ENCODE data around the gene ARHGEF11.

ARHGEF11 gene

DNA sequence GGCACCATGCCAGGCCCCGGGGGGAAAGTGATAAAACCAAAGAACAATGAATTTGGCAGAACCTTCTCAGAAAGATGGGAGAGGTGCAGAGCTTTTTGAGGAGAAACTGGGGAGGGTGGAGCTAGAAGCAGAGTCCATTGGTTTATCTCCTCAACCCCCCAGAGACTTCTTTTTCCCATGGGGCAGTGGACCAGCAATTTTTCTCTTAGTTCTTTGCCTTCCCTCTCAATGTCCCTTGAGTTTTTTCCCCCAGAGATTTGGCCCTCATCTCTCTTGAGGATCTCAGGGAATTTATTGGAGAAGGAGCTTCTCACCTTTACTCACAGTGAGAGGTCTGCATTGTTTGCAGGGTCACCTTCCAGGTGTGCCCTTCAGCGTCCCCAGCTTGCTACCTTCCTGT is 5.3 kb upstream of the ARHGEF11 start:
- no peak for DNase-seq

DNA sequence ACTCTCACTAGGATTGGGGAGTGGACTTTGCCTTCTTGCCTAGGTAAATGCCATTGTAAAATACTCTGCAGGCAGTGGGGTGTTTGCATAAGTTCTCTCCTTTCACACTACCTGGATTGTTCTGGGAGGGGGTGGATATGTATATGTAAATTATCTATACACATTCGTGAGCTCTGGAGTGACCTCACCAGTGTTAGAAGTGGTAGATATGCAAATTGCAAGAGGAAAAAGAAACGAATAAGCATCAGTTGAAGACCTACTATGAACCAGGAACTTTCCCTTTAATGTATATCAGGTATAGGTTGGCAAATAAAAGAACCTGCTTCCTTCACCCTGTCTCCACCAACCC is 1.5 kb upstream of the ARHGEF11 start:
- no peak for DNase-seq

DNA sequence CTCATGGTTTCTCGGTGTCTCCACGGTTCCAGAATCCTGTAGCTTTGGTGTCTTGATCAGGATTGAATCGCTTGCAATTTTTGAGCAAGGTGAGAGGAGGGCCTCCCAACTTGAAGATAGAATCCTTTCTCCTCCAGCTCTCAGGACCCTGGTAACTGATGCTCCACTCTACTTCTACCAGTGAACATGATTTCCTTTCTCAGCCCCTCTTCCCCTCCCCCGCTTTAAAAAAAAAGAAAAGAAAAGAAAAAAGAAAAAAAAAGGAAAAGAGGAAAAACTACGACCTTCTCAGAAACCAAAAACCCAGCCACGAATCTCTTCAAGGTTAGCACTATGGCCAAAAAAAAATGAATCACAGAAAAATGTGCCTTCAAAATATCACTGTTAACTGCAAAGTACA is 1.2 kb downstream of the ARHGEF11 start:
- DNase-seq, result no peak

DNA sequence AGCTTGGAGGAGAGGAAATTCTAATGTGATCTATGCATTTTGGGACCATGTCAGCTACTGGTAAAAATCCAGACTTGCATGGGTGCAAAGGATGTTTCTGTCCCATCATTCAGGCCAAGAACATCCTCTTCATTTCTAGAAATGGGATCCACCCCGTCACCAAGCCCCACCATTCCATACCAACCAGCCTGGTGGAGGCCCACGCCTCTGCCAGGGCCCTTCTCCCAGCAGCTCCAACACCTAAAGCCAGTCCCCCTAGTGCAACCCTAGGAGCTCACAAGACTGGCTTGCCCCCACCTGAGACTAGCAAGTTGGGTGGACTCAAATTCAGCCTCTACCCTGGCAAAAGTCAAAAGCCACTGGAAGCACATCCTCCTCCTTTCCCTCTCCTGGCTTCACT is 1.9 kb downstream of the ARHGEF11 start:
- no peak for DNase-seq

DNA sequence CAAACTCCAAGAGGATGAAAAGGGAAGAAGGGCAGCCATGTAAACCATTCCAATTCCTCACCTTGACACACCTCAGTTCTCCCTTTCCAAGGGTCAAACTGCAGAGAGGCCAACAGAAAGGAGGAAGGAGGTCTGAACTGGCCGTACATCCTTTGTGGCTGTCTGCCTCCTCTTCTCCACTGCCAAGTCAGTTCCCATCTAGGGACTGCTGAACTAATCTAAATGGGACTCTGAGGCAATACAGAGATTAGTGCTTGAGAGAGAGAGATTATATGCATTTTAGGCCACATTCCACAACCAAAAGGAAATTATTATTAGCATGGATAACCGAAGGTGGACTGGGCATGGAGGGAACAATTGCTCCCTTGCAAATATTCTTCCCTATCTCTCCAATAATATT is 2.7 kb downstream of the ARHGEF11 start:
- no peak for DNase-seq

DNA sequence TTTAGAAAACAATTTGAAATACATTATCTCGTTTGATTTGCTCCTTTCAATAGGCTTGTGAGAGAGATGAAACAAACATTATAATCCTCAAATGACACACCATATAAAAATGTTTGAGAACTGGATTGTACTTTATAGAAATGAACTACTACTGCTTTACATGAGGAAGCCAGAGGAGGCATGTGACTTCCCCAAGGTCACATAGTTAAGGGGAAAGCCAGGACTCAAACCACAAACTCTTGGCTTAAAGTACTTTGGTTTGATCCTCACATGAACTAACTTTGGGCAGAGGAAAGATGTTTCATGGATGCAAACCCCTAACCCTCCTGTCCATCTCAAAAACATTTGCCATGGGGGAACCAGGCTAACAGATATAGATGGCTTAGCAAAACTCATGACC is 4.7 kb downstream of the ARHGEF11 start:
- DNase-seq, result no peak

DNA sequence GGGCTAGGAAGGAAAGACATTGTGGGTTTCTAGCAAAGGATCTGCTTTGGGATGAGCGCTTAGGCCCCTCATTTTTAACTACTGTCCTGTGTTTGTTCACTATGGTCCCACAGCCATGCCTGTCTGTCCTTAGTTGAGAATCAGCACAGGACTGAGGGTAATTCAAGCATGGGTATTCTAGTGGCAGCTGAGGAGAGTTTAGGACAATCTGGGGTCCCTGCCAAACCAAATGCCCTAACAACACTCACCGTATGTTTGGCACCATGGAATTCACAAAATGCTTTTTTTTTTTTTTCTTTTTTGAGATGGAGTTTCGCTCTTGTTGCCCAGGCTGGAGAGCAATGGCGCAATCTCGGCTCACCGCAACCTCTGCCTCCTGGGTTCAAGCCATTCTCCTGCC is 10.4 kb downstream of the ARHGEF11 start:
- DNase-seq, result no peak

DNA sequence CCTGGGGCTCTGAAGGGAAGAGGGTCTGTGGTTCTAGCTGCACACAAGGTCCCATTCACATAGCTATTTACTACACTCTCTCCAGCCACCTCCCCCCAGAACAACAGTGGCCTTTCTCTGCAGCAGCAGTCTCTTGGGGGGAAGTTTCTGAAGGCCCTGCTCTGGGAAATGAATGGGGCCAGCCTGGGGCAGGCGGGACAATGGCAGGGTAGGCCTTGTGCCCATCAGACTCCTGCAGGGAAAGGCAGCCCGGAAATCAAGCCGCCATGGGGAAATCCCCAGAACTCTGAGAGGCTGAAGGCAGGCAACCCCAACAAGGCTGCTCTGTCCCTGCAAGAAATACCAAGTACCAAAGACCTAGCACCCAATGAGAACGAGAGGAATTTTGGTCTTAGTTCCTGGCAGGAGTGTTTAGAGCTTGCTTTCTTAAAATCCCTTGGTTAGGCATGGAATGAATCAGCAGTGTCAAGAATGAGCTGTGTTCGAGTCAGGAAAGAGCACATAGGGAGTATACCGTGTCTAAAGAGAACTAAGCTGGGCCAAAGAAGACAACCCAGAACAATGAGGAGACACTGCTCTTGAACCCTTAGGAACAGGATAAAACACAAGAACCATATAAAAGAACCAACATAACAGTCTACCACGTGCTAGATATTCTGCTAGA is 11.3 kb downstream of the ARHGEF11 start:
- DNase-seq, result no peak

DNA sequence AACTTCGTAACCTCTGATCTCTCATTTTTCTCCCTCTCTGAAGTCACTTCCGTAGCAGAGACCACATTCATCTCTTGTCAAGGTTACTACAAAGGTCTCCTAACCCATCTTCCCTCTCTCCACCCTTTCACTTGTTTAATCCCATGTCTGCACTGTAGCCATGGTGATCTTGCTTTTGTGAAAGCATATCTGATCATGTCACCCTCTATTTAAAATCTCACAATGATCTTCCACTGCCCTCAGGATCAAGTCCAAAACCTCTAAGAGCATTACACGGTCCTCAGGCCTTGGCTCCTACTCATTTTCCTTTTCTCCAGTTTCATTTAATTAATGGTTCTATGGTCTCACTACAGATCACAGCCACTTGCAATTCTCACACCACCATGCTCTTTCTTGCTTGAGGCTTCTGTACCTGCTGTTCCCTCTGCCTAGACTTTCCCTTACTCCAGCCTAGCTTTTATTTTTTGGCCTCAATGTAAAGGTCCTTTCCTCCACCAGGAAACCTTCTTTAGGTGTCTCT is 12.1 kb downstream of the ARHGEF11 start:
- DNase-seq, result no peak

DNA sequence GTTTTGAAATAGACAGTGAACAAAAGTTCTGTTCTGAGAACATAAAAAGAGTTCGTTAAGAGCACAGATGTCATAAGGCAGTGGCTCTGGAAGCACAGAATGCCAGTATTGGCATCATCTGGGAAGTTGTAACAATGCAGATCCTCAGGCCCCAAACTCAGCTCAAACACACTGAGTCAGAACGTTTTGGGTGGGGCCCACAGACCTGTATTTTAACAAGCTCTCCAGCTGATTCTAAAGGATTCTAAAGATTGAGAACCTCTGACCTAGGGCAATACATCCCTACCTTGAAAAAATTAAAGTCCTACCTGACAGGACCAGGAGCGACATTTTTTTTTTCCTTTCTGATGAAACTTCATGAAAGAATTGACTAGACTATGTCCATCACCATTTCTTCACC is 13.2 kb downstream of the ARHGEF11 start:
- DNase-seq, result no peak

DNA sequence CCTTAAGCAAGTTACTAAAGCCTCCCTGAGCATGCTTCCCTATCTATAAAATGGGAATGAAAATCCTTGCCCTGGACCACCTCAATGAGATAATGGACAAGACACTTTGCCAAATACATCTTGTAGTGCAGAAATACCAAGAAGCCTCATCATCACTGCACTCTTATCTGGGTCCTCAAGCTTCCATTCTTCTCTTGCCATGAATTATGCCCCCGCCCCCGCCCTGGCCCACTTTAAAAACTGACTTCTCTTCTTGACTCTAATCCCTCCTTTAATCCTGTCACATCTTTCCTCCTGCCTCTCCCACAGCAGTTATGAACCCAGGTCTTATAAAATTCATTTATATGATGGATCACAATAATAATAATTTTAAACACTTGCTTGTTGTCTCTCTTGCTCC is 14.8 kb downstream of the ARHGEF11 start:
- no peak for DNase-seq

DNA sequence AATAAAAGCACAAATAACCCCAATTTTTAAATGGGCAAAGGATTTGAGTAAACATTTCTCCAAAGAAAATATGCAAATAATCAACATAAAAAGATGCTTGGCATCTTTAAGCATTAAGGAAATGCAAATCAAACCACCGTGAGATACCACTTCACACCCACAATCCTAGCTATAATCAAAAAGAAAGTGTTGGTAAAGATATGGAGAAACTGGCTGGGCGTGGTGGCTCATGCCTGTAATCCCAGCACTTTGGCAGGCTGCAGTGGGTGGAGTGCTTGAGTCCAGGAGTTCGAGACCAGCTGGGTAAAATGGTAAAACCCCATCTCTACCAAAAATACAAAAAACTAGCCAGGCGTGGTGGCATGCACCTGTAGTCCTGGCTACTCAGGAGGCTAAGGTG is 16.9 kb downstream of the ARHGEF11 start:
- no peak for DNase-seq

DNA sequence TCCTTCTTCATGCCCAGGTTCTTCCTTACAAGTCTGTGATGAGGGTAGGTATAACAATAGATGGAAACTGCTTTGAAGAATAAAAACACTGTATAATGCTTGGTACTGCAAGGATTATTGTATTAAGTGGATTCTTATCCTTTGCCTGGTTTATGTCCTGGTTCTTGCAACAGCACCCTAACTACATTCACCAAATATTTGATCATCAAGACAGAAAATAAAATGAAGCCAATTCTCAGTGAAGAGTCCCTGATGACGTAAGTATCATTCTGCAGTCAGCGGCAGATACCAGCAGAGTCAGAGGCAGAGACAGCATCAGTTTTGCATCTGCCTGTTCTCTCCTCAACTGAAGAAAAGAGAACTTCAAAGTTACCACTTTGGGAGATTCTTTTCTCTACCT is 19.7 kb downstream of the ARHGEF11 start:
- DNase-seq, result no peak

DNA sequence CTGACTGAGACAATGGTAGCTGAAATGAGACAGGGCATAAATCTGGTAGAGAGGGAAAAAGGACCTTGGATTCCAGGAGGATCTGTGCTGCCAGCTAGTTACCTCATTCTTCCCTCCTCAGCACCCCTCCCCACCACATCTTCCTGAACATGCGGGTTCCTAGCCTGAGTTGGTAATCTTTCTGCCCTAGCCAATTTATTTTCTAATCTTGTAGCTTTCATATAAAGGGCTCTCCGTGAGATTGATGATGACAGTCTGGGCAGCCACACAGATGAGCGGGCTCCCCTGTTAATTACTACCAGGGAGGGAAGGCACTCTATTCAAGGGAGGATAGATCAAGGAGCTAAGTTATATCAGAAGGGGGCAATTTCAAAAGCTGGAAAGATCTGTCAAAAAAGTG is 20.2 kb downstream of the ARHGEF11 start:
- no peak for DNase-seq

DNA sequence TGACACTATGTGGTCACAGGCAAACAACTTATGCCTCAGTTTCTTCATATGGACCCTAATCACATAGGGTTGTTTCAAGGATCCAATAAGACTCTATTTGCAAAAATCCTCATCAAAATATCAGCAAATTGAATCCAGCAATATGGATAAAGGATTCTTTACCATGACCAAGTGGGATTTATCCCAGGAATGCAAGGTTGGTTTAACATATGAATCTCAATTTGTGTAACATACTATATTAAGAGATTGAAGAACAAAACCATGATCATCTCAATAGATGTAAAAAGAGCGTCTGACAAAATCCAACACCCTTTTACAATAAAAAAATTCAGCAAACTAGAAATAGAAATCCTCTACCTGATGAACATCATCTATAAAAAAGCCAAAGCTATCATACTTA is 23.9 kb downstream of the ARHGEF11 start:
- DNase-seq, result no peak

DNA sequence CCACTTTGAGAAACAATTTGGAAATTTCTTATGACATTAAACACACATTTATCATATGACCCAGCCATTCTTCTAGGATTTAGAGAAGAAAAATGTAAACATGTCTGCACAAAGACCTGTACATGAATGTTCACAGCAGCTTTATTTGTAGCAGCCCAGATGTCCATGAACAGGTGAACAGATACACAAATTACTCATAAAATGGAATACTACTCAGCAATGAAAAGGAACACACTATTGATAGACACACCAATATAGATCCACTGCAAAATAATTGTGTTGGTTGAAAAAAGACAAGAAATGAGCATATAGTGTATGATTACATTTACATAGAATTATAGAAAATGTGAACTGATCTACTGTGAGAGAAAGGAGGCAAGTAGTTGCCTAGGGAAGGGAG is 26.1 kb downstream of the ARHGEF11 start:
- DNase-seq, result no peak

DNA sequence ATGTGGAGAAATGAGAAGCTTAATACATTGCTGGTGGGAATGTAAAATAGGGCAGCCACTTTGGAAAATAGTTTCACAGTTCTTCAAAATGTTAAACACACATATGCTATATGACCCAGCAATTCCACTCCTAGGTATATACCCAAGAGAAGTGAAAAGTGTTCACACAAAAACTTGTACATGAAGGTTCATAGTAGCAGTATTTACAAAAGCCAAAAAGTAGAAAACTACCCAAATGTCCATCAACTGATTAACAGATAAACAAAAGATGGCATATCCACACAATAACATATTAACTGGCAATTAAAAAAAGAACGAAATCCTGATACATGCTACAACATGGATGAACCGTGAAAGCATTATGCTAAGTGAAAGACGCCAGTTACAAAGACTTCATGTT is 33.7 kb downstream of the ARHGEF11 start:
- no peak for DNase-seq

DNA sequence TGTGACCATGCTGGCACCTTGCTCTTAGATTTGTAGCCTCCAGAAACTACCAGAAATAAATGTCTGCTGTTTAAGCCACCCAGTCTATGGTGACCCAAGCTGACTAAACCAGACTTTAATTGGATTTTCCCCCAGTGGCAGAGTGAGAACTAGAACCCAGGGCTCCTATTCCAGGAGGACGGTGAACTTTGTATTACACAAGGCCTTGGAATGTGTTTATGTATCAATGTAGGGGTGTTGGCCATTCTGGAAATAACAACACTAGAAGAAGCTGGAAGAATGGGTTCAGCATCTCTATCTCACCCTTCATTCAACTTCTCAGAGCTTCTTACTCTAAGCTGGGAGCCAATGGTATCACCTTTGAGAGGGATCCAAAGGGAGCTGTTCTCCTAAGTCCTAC is 37.0 kb downstream of the ARHGEF11 start:
- DNase-seq, result no peak

DNA sequence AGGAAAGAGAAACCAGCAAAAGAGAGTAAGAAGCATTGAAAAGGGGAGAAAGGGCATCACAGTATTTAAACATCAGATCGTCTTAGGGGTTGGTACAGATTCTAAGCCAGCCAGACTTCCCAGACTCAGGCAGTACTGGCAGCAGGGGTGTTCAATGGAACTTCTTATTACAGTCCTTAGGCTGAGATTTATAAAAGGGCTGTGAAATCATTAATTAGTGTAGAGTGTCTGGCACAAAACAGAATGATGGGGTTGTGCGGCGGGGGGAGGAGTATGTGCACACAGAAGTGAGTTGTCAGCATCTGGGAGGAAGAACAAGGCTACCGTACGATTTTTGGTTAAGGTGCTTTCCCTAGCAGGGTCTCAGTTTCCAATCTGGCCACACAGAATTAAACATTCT is 38.2 kb downstream of the ARHGEF11 start:
- DNase-seq, result no peak

DNA sequence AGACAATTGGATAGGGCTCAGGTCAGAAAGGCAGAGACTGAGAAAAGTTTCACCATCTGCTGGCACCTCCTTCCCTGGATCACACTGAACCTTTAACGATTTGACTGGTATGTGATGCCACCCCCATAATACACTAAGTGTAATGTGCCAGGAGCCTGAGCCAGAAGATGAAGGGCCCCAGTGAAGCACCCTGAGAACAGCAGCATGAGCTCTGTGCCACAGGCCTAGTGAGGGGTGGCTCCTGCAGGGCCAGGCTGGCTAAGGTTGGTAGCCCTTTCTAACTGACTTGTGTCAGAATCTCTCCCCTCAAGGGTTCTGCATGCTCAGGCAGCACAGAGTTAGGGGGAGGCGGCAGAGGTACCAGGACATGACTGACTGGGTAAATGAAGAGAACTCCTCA is 38.9 kb downstream of the ARHGEF11 start:
- no peak for DNase-seq

DNA sequence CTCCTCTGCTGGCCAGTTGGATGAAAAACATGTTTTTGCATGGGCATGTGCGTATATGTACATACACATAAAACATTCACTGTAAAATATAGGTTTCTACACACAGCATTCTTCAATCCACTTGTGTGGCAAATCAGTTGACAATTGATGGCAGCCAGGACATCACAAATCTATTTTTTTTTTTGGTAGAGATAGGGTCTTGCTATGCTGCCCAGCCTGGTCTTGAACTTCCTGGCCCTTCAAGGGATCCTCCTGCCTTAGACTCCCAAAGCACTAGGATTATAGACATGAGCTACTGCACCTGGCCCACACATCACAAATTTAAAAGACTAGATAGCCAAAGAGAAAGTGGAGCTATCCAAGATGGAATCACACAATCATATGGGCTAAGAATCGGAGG is 39.6 kb downstream of the ARHGEF11 start:
- DNase-seq, result no peak

DNA sequence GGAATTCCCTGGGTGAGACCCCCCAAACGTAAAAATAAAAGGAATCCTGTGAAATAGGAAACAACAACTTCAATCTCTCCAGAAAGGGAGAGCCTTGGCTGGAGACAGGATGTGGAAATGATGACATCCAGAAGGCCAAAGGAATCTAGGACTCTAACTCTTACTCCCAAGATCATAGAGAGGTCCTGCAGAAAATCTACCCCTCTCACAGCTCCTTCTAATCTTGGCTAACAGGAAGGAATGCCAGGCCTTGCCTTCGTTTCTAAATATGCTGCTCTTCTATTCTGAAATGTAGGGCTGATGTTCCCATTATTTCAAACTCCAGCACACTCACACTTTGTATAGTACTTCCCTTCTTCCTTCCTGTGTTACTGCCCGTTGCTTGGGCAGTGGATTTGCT is 40.7 kb downstream of the ARHGEF11 start:
- DNase-seq, result no peak

DNA sequence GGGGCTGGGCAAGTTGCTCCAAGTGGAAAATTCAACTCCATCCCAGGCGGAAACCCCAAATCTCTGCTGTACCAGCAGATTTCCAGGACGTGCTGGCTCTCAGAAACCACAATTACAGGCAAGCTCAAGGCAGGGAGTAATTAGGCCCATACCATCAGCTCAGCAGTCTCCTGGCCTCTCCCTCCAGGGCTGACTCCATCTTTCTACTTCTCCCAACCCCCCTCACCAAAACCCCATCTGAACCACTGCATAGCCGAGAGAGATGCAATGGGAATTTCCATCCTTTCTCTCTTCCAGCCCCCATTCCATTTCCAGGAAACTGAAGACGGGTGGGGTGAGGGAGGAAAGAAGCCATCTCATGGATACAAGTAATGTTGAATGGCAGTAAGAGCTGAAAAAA is 41.2 kb downstream of the ARHGEF11 start:
- DNase-seq, result no peak

DNA sequence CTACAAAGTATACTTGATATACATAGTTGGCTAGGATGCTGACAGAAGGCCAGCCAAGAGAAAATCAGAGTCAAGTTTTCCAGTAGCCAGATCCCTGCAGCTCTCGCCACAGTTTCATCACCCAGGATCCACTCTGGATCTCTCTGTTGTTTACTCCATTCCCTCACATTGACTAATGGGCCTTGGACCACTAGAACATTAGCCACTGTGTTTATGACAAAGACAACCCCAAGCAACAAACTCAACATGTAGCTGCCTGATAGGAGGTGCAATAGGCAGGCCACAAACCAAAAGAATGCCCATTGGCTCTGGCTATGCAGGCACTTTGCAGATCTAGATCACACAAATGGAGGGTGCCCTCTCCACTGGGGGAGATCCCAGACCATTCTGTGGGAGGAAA is 44.2 kb downstream of the ARHGEF11 start:
- no peak for DNase-seq

DNA sequence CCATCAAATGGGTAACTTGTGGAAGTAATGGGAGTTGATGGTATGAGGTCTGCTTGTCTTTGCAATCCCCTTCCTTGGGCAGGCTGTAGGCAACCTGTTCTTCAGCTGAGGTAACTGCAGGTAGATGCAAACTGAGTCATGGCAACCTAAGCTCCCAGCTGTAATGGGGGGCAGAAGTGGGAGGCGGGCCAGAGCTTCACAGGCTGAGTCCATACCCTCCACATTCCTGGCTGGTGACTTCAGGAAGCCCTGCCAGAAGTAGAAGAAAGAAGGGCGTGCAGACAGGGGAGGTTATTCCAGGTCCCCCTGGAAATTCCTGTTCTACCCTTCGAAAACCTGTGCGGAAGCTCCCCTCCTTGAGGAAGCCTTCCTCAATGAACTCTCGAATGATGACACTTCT is 44.9 kb downstream of the ARHGEF11 start:
- DNase-seq, result no peak
